ENCODE measurements around the gene COMMD1.
"Not testable (repeated sequence)": the region's sequence is repeated elsewhere in the genome, so short reads cannot be mapped to it uniquely, and the experiment has no call there.

The COMMD1 gene

GRCh38 chr2:62116983-62117382 lies 211.5 kb downstream of the COMMD1 start:
- Histone ChIP-seq H3K9me2 (replicated peaks; ENCODE audit: insufficient read depth, low read length) (no peaks in the 10 kb centered on the region), H3K9ac (ENCODE audit: low read length) (no peak overlapping the region), H3K4me2 (ENCODE audit: low read depth, low read length, poor library complexity, severe bottlenecking) (no peak overlapping the region), H3K27me3 (ENCODE audit: low read length) (no peaks in the 10 kb centered on the region), H3K36me3 (ENCODE audit: low read length) (no peaks in the 10 kb centered on the region), H3K9me3 (ENCODE audit: insufficient read depth, low read length) (no peaks in the 10 kb centered on the region), H2AFZ (ENCODE audit: low read depth, low read length, severe bottlenecking) (no peak overlapping the region), H3F3A (ENCODE audit: insufficient read depth) (no peaks in the 10 kb centered on the region), H3K79me2 (ENCODE audit: insufficient read depth, low read length) (no peaks in the 10 kb centered on the region), H4K20me1 (ENCODE audit: low read depth, low read length) (no peaks in the 10 kb centered on the region), H3K27ac (ENCODE audit: low read depth, low read length) (no peak overlapping the region), H3K4me3 (ENCODE audit: insufficient read depth, low read length, poor library complexity, severe bottlenecking) (no peak overlapping the region)
- TF ChIP-seq EZH2phosphoT487 (conservative IDR thresholded peaks at IDR 0.05; ENCODE audit: low read length) = no peak
- no peak for TF ChIP-seq CTCF (IDR thresholded peaks at IDR 0.05; ENCODE audit: insufficient read depth, low read length, poor library complexity, severe bottlenecking)

GRCh38 chr2:62118160-62118559 lies 212.7 kb downstream of the COMMD1 start:
- H3K79me2 ChIP-seq (ENCODE audit: insufficient read depth, low read length) = no peaks in the 10 kb centered on the region
- no peak overlapping the region for H3K4me2 ChIP-seq (ENCODE audit: low read depth, low read length, poor library complexity, severe bottlenecking)

GRCh38 chr2:62119311-62119974 lies 214.0 kb downstream of the COMMD1 start:
- H3K27ac ChIP-seq (ENCODE audit: low read depth, low read length) = no peak overlapping the region
- no peak overlapping the region for H2AFZ ChIP-seq (ENCODE audit: low read depth, low read length, severe bottlenecking)
- no peak overlapping the region for H3K4me3 ChIP-seq (ENCODE audit: insufficient read depth, low read length, poor library complexity, severe bottlenecking)
- no peaks in the 10 kb centered on the region for H3K9me2 ChIP-seq (replicated peaks; ENCODE audit: insufficient read depth, low read length)
- TF ChIP-seq CTCF (IDR thresholded peaks at IDR 0.05; ENCODE audit: insufficient read depth, low read length, poor library complexity, severe bottlenecking) (no peak), EZH2phosphoT487 (conservative IDR thresholded peaks at IDR 0.05; ENCODE audit: low read length) (no peak)
- H3K27me3 ChIP-seq (ENCODE audit: low read length) = no peaks in the 10 kb centered on the region
- H3F3A ChIP-seq (ENCODE audit: insufficient read depth) = no peaks in the 10 kb centered on the region
- no peak overlapping the region for H3K9ac ChIP-seq (ENCODE audit: low read length)
- no peaks in the 10 kb centered on the region for H4K20me1 ChIP-seq (ENCODE audit: low read depth, low read length)
- H3K36me3 ChIP-seq (ENCODE audit: low read length) = no peaks in the 10 kb centered on the region
- H3K9me3 ChIP-seq (ENCODE audit: insufficient read depth, low read length) = no peaks in the 10 kb centered on the region
- no peak overlapping the region for H3K4me2 ChIP-seq (ENCODE audit: low read depth, low read length, poor library complexity, severe bottlenecking)
- H3K79me2 ChIP-seq (ENCODE audit: insufficient read depth, low read length) = no peaks in the 10 kb centered on the region

More at GRCh38 chr2:62118160-62118559, 212.7 kb downstream of the COMMD1 start:
- H3K27ac ChIP-seq (ENCODE audit: low read depth, low read length) = no peak overlapping the region
- H4K20me1 ChIP-seq (ENCODE audit: low read depth, low read length) = no peaks in the 10 kb centered on the region
- H2AFZ ChIP-seq (ENCODE audit: low read depth, low read length, severe bottlenecking) = no peak overlapping the region
- no peak overlapping the region for H3K9ac ChIP-seq (ENCODE audit: low read length)
- no peak overlapping the region for H3K4me3 ChIP-seq (ENCODE audit: insufficient read depth, low read length, poor library complexity, severe bottlenecking)
- no peaks in the 10 kb centered on the region for H3K36me3 ChIP-seq (ENCODE audit: low read length)
- no peaks in the 10 kb centered on the region for H3K27me3 ChIP-seq (ENCODE audit: low read length)
- TF ChIP-seq EZH2phosphoT487 (conservative IDR thresholded peaks at IDR 0.05; ENCODE audit: low read length) (no peak), CTCF (IDR thresholded peaks at IDR 0.05; ENCODE audit: insufficient read depth, low read length, poor library complexity, severe bottlenecking) (no peak)
- H3K9me3 ChIP-seq (ENCODE audit: insufficient read depth, low read length) = no peaks in the 10 kb centered on the region
- H3K9me2 ChIP-seq (replicated peaks; ENCODE audit: insufficient read depth, low read length) = no peaks in the 10 kb centered on the region
- no peaks in the 10 kb centered on the region for H3F3A ChIP-seq (ENCODE audit: insufficient read depth)

- H3K4me2 ChIP-seq (ENCODE audit: low read depth, low read length, poor library complexity, severe bottlenecking); H3K79me2 ChIP-seq (ENCODE audit: insufficient read depth, low read length); H3K27me3 ChIP-seq (ENCODE audit: low read length); H4K20me1 ChIP-seq (ENCODE audit: low read depth, low read length); H3K9me3 ChIP-seq (ENCODE audit: insufficient read depth, low read length); H3K36me3 ChIP-seq (ENCODE audit: low read length); H2AFZ ChIP-seq (ENCODE audit: low read depth, low read length, severe bottlenecking); H3K9ac ChIP-seq (ENCODE audit: low read length); H3K9me2 ChIP-seq (replicated peaks; ENCODE audit: insufficient read depth, low read length); H3K27ac ChIP-seq (ENCODE audit: low read depth, low read length); H3F3A ChIP-seq (ENCODE audit: insufficient read depth); H3K4me3 ChIP-seq (ENCODE audit: insufficient read depth, low read length, poor library complexity, severe bottlenecking): not testable (repeated sequence)
Observed at GRCh38 chr2:62126239-62126638, 220.8 kb downstream of the COMMD1 start.

Measured in SU-DHL-6 (cell line).